Measurements from ENCODE around the gene TSPAN17. TPM values are rescaled to one million over a fixed set of nuclear protein-coding genes. Genes with fewer than 3 reads are reported as not detected.

The TSPAN17 gene
- polyA plus RNA-seq, 2 of the 4 experiments (the other 2 are of a cell fraction): 35.6 to 47.4 TPM

GRCh38 chr5:176631383-176632200 lies 15.7 kb upstream of the TSPAN17 start:
- Histone ChIP-seq H3K4me3 (no peak overlapping the region), H3K9me3 (no peaks in the 10 kb centered on the region), H3K27ac (no peak overlapping the region), H3K4me2 (no peak overlapping the region), H3K4me1 (peaks cover 8% of the 10 kb centered on the region; the same call in 1 of the 3 replicates)
- ATAC-seq (no peak), FAIRE-seq (no peak), DNase-seq (ENCODE audit: low read depth in 1 of 2, low spot score in 1 of 2) (no peak)
- WGBS (ENCODE audit: missing lambda C conversion rate): 69% methylated on average over 7 of the region's 7 CpGs
- ChIA-PET POLR2A (interaction anchor here (4.0 kb wide), 1 partner anchor 16 kb away, joined by 24 read pairs; the partner anchor contains the start of gene TSPAN17), CTCF (interaction anchor here (0.7 to 4.1 kb wide), 4 partner anchors 10 to 58 kb away, joined by 4 to 15 read pairs (median 8); no protein-coding TSS in a partner anchor)
- TF ChIP-seq JUN (IDR thresholded peaks at IDR 0.05): no peak
- TF ChIP-seq GATA3 (IDR thresholded peaks at IDR 0.05; ENCODE audit: borderline replicate concordance): no peak
- no peak for TF ChIP-seq EP300 (IDR thresholded peaks at IDR 0.05)
- no peak for TF ChIP-seq ESRRA (IDR thresholded peaks at IDR 0.05; ENCODE audit: borderline replicate concordance, low read length)
- no peak for TF ChIP-seq SMC3 (IDR thresholded peaks at IDR 0.05)
- no peak for TF ChIP-seq SREBF2 (IDR thresholded peaks at IDR 0.05)
- no peak for TF ChIP-seq MAFK (IDR thresholded peaks at IDR 0.05; ENCODE audit: partially characterized antibody)
- TF ChIP-seq FOSB (CRISPR knock-in tag; IDR thresholded peaks at IDR 0.05): no peak
- TF ChIP-seq HEYL (CRISPR knock-in tag; IDR thresholded peaks at IDR 0.05): no peak
- no peak for TF ChIP-seq TFCP2L1 (CRISPR knock-in tag; IDR thresholded peaks at IDR 0.05)
- TF ChIP-seq NR3C1 (IDR thresholded peaks at IDR 0.05): no peak
- no peak for TF ChIP-seq POLR2A (IDR thresholded peaks at IDR 0.05; ENCODE audit: low read length)
- no peak for TF ChIP-seq CHD2 (IDR thresholded peaks at IDR 0.05; ENCODE audit: low read length, partially characterized antibody)
- no peak for TF ChIP-seq HOXB5 (CRISPR knock-in tag; IDR thresholded peaks at IDR 0.05)
- TF ChIP-seq FOXS1 (CRISPR knock-in tag; IDR thresholded peaks at IDR 0.05): no peak
- TF ChIP-seq RAD21 (conservative IDR thresholded peaks at IDR 0.05 in 1 of 2, IDR thresholded peaks at IDR 0.05 in 1 of 2): no peak
- TF ChIP-seq HMGXB4 (CRISPR knock-in tag; IDR thresholded peaks at IDR 0.05; ENCODE audit: borderline replicate concordance): no peak

GRCh38 chr5:176632745-176633144 lies 14.5 kb upstream of the TSPAN17 start:
- no peak for FAIRE-seq
- H3K4me3 ChIP-seq: no peak overlapping the region
- no peak for TF ChIP-seq HEYL (CRISPR knock-in tag; IDR thresholded peaks at IDR 0.05)
- TF ChIP-seq ZSCAN20 (CRISPR knock-in tag; IDR thresholded peaks at IDR 0.05): no peak
- no peak for TF ChIP-seq EP300 (IDR thresholded peaks at IDR 0.05)
- DNase-seq (ENCODE audit: low read depth in 1 of 2, low spot score in 1 of 2): no peak
- no peak for ATAC-seq
- 9% methylated on average over 2 of the region's 2 CpGs for WGBS (ENCODE audit: missing lambda C conversion rate)
- no peak overlapping the region for H3K27ac ChIP-seq
- no peaks in the 10 kb centered on the region for H3K9me3 ChIP-seq
- POLR2A ChIA-PET: interaction anchor here (4.0 kb wide), 1 partner anchor 15 kb away, joined by 24 read pairs; the partner anchor contains the start of gene TSPAN17
- no peak overlapping the region for H3K4me2 ChIP-seq
- CTCF ChIA-PET: interaction anchor here (1.4 to 4.1 kb wide), 3 partner anchors 14 to 59 kb away, joined by 5 to 15 read pairs (median 12); no protein-coding TSS in a partner anchor
- H3K4me1 ChIP-seq: peaks cover 8% of the 10 kb centered on the region; the same call in 1 of the 3 replicates

GRCh38 chr5:176633598-176633997 lies 13.7 kb upstream of the TSPAN17 start:
- H3K4me2 ChIP-seq: no peak overlapping the region
- ATAC-seq: no peak
- ChIA-PET CTCF (interaction anchor here (1.4 to 4.1 kb wide), 3 partner anchors 13 to 60 kb away, joined by 5 to 15 read pairs (median 12); no protein-coding TSS in a partner anchor), POLR2A (interaction anchor here (1.2 to 4.0 kb wide), 2 partner anchors 14 kb away, joined by 5 to 24 read pairs; partner anchors contain the start of gene TSPAN17)
- peaks cover 8% of the 10 kb centered on the region; the same call in 1 of the 3 replicates for H3K4me1 ChIP-seq
- TF ChIP-seq CBX8 (IDR thresholded peaks at IDR 0.05) (no peak), MAZ (IDR thresholded peaks at IDR 0.05; ENCODE audit: borderline replicate concordance, low read depth, low read length) (no peak), EP300 (IDR thresholded peaks at IDR 0.05) (no peak), ZNF302 (CRISPR knock-in tag; IDR thresholded peaks at IDR 0.05) (no peak), FOSB (CRISPR knock-in tag; IDR thresholded peaks at IDR 0.05) (no peak), CHD2 (IDR thresholded peaks at IDR 0.05; ENCODE audit: low read length, partially characterized antibody) (no peak), BCL3 (IDR thresholded peaks at IDR 0.05) (no peak), PHF8 (IDR thresholded peaks at IDR 0.05; ENCODE audit: borderline replicate concordance, low read depth) (no peak), JUNB (IDR thresholded peaks at IDR 0.05) (no peak), ZSCAN20 (CRISPR knock-in tag; IDR thresholded peaks at IDR 0.05) (no peak), POLR2AphosphoS2 (conservative IDR thresholded peaks at IDR 0.05; ENCODE audit: low read length) (no peak)
- no peak for DNase-seq (ENCODE audit: low read depth in 1 of 2, low spot score in 1 of 2)
- WGBS (ENCODE audit: missing lambda C conversion rate): 3% methylated on average over 6 of the region's 6 CpGs
- no peak overlapping the region for H3K27ac ChIP-seq
- H3K9me3 ChIP-seq: no peaks in the 10 kb centered on the region
- no peak overlapping the region for H3K4me3 ChIP-seq
- no peak for FAIRE-seq
